ENCODE results near the gene NT5C1A.
A peak's percentile ranks its signal among the peaks of the same experiment; 100 is the strongest.

The NT5C1A gene

GRCh38 chr1:39671793-39672550 lies at the start of gene NT5C1A:
Gene NT5C1A (minus strand): TSS chr1:39672107. CDS start chr1:39672038, 69 bp downstream.
- H3K4me1 ChIP-seq (ENCODE audit: control insufficient read depth in 5 of 5, insufficient read depth in 5 of 5, low read length in 5 of 5), result peaks cover 0 to 25% (median 16%) of the 10 kb centered on the region in 5 donors
- H3K36me3 ChIP-seq (ENCODE audit: control insufficient read depth in 5 of 5, insufficient read depth in 5 of 5, low read length in 5 of 5), result no peaks in the 10 kb centered on the region
- peaks cover 3 to 34% (median 23%) of the 10 kb centered on the region in 5 donors for H3K27me3 ChIP-seq (ENCODE audit: control insufficient read depth in 5 of 5, insufficient read depth in 4 of 5, low read length in 5 of 5)
- H3K27ac ChIP-seq (ENCODE audit: low read depth, low read length), result no peak within 1 kb of the TSS
- no peaks in the 10 kb centered on the region for H3K9me3 ChIP-seq (ENCODE audit: control insufficient read depth in 5 of 5, low read length in 5 of 5)
- H3K4me3 ChIP-seq (ENCODE audit: low read depth in 1 of 5, low read length in 5 of 5), result peak within 1 kb of the TSS; percentile 39 to 67 (median 52)
- H3K9ac ChIP-seq (ENCODE audit: low read length in 5 of 5), result peak within 1 kb of the TSS in 1 of 5 donors; percentile 35

GRCh38 chr1:39721664-39722063 lies 49.8 kb upstream of the NT5C1A start:
- no peak overlapping the region for H3K9ac ChIP-seq (ENCODE audit: low read length in 5 of 5)

GRCh38 chr1:39720094-39720999 lies 48.4 kb upstream of the NT5C1A start:
- no peak overlapping the region for H3K27ac ChIP-seq (ENCODE audit: low read depth, low read length)
- no peaks in the 10 kb centered on the region for H3K36me3 ChIP-seq (ENCODE audit: control insufficient read depth in 5 of 5, insufficient read depth in 5 of 5, low read length in 5 of 5)
- peaks cover 6 to 17% (median 10%) of the 10 kb centered on the region in 5 donors for H3K27me3 ChIP-seq (ENCODE audit: control insufficient read depth in 5 of 5, insufficient read depth in 4 of 5, low read length in 5 of 5)
- no peaks in the 10 kb centered on the region for H3K9me3 ChIP-seq (ENCODE audit: control insufficient read depth in 5 of 5, low read length in 5 of 5)
- no peak overlapping the region for H3K4me3 ChIP-seq (ENCODE audit: low read depth in 1 of 5, low read length in 5 of 5)
- no peak overlapping the region for H3K9ac ChIP-seq (ENCODE audit: low read length in 5 of 5)
- H3K4me1 ChIP-seq (ENCODE audit: control insufficient read depth in 5 of 5, insufficient read depth in 5 of 5, low read length in 5 of 5), result no peaks in the 10 kb centered on the region

More at GRCh38 chr1:39721664-39722063, 49.8 kb upstream of the NT5C1A start:
- Histone ChIP-seq H3K36me3 (ENCODE audit: control insufficient read depth in 5 of 5, insufficient read depth in 5 of 5, low read length in 5 of 5) (no peaks in the 10 kb centered on the region), H3K9me3 (ENCODE audit: control insufficient read depth in 5 of 5, low read length in 5 of 5) (no peaks in the 10 kb centered on the region), H3K27ac (ENCODE audit: low read depth, low read length) (no peak overlapping the region), H3K4me1 (ENCODE audit: control insufficient read depth in 5 of 5, insufficient read depth in 5 of 5, low read length in 5 of 5) (no peaks in the 10 kb centered on the region), H3K27me3 (ENCODE audit: control insufficient read depth in 5 of 5, insufficient read depth in 4 of 5, low read length in 5 of 5) (peaks cover 6 to 14% (median 10%) of the 10 kb centered on the region in 5 donors), H3K4me3 (ENCODE audit: low read depth in 1 of 5, low read length in 5 of 5) (no peak overlapping the region)

GRCh38 chr1:39717809-39718208 lies 45.9 kb upstream of the NT5C1A start:
- Histone ChIP-seq H3K27ac (ENCODE audit: low read depth, low read length) (no peak overlapping the region), H3K9ac (ENCODE audit: low read length in 5 of 5) (no peak overlapping the region), H3K27me3 (ENCODE audit: control insufficient read depth in 5 of 5, insufficient read depth in 4 of 5, low read length in 5 of 5) (peaks cover 8 to 23% (median 10%) of the 10 kb centered on the region in 5 donors), H3K36me3 (ENCODE audit: control insufficient read depth in 5 of 5, insufficient read depth in 5 of 5, low read length in 5 of 5) (no peaks in the 10 kb centered on the region), H3K9me3 (ENCODE audit: control insufficient read depth in 5 of 5, low read length in 5 of 5) (no peaks in the 10 kb centered on the region), H3K4me3 (ENCODE audit: low read depth in 1 of 5, low read length in 5 of 5) (no peak overlapping the region), H3K4me1 (ENCODE audit: control insufficient read depth in 5 of 5, insufficient read depth in 5 of 5, low read length in 5 of 5) (no peaks in the 10 kb centered on the region)

- Histone ChIP-seq H3K36me3 (ENCODE audit: control insufficient read depth in 5 of 5, insufficient read depth in 5 of 5, low read length in 5 of 5) (no peaks in the 10 kb centered on the region), H3K27ac (ENCODE audit: low read depth, low read length) (no peak overlapping the region), H3K9ac (ENCODE audit: low read length in 5 of 5) (no peak overlapping the region), H3K9me3 (ENCODE audit: control insufficient read depth in 5 of 5, low read length in 5 of 5) (no peaks in the 10 kb centered on the region), H3K4me1 (ENCODE audit: control insufficient read depth in 5 of 5, insufficient read depth in 5 of 5, low read length in 5 of 5) (no peaks in the 10 kb centered on the region), H3K27me3 (ENCODE audit: control insufficient read depth in 5 of 5, insufficient read depth in 4 of 5, low read length in 5 of 5) (peaks cover 9 to 40% (median 13%) of the 10 kb centered on the region in 5 donors), H3K4me3 (ENCODE audit: low read depth in 1 of 5, low read length in 5 of 5) (no peak overlapping the region)
These were observed 41.6 kb upstream of the NT5C1A start for GRCh38 chr1:39713557-39713956.

GRCh38 chr1:39711966-39712340 lies 40.0 kb upstream of the NT5C1A start:
- Histone ChIP-seq H3K4me3 (ENCODE audit: low read depth in 1 of 5, low read length in 5 of 5) (no peak overlapping the region), H3K9ac (ENCODE audit: low read length in 5 of 5) (no peak overlapping the region)

GRCh38 chr1:39711104-39711965 lies 39.4 kb upstream of the NT5C1A start:
- H3K4me1 ChIP-seq (ENCODE audit: control insufficient read depth in 5 of 5, insufficient read depth in 5 of 5, low read length in 5 of 5), result no peaks in the 10 kb centered on the region
- no peak overlapping the region for H3K9ac ChIP-seq (ENCODE audit: low read length in 5 of 5)
- no peak overlapping the region for H3K4me3 ChIP-seq (ENCODE audit: low read depth in 1 of 5, low read length in 5 of 5)
- H3K27ac ChIP-seq (ENCODE audit: low read depth, low read length), result no peak overlapping the region
- no peaks in the 10 kb centered on the region for H3K36me3 ChIP-seq (ENCODE audit: control insufficient read depth in 5 of 5, insufficient read depth in 5 of 5, low read length in 5 of 5)
- H3K27me3 ChIP-seq (ENCODE audit: control insufficient read depth in 5 of 5, insufficient read depth in 4 of 5, low read length in 5 of 5), result peaks cover 3 to 30% (median 3%) of the 10 kb centered on the region in 5 donors
- H3K9me3 ChIP-seq (ENCODE audit: control insufficient read depth in 5 of 5, low read length in 5 of 5), result no peaks in the 10 kb centered on the region

More at GRCh38 chr1:39711966-39712340, 40.0 kb upstream of the NT5C1A start:
- H3K27ac ChIP-seq (ENCODE audit: low read depth, low read length), result no peak overlapping the region
- no peaks in the 10 kb centered on the region for H3K4me1 ChIP-seq (ENCODE audit: control insufficient read depth in 5 of 5, insufficient read depth in 5 of 5, low read length in 5 of 5)
- H3K36me3 ChIP-seq (ENCODE audit: control insufficient read depth in 5 of 5, insufficient read depth in 5 of 5, low read length in 5 of 5), result no peaks in the 10 kb centered on the region
- peaks cover 3 to 30% (median 8%) of the 10 kb centered on the region in 5 donors for H3K27me3 ChIP-seq (ENCODE audit: control insufficient read depth in 5 of 5, insufficient read depth in 4 of 5, low read length in 5 of 5)
- H3K9me3 ChIP-seq (ENCODE audit: control insufficient read depth in 5 of 5, low read length in 5 of 5), result no peaks in the 10 kb centered on the region

GRCh38 chr1:39707506-39707905 lies 35.6 kb upstream of the NT5C1A start:
- Histone ChIP-seq H3K4me1 (ENCODE audit: control insufficient read depth in 5 of 5, insufficient read depth in 5 of 5, low read length in 5 of 5) (no peaks in the 10 kb centered on the region), H3K9ac (ENCODE audit: low read length in 5 of 5) (no peak overlapping the region), H3K27ac (ENCODE audit: low read depth, low read length) (no peak overlapping the region), H3K9me3 (ENCODE audit: control insufficient read depth in 5 of 5, low read length in 5 of 5) (no peaks in the 10 kb centered on the region), H3K36me3 (ENCODE audit: control insufficient read depth in 5 of 5, insufficient read depth in 5 of 5, low read length in 5 of 5) (no peaks in the 10 kb centered on the region), H3K27me3 (ENCODE audit: control insufficient read depth in 5 of 5, insufficient read depth in 4 of 5, low read length in 5 of 5) (peaks cover 3 to 17% (median 3%) of the 10 kb centered on the region in 5 donors), H3K4me3 (ENCODE audit: low read depth in 1 of 5, low read length in 5 of 5) (no peak overlapping the region)

- no peaks in the 10 kb centered on the region for H3K36me3 ChIP-seq (ENCODE audit: control insufficient read depth in 5 of 5, insufficient read depth in 5 of 5, low read length in 5 of 5)
- no peak overlapping the region for H3K4me3 ChIP-seq (ENCODE audit: low read depth in 1 of 5, low read length in 5 of 5)
- no peak overlapping the region for H3K9ac ChIP-seq (ENCODE audit: low read length in 5 of 5)
- no peaks in the 10 kb centered on the region for H3K9me3 ChIP-seq (ENCODE audit: control insufficient read depth in 5 of 5, low read length in 5 of 5)
- no peak overlapping the region for H3K27ac ChIP-seq (ENCODE audit: low read depth, low read length)
- H3K27me3 ChIP-seq (ENCODE audit: control insufficient read depth in 5 of 5, insufficient read depth in 4 of 5, low read length in 5 of 5), result peaks cover 0 to 6% (median 3%) of the 10 kb centered on the region in 5 donors
- H3K4me1 ChIP-seq (ENCODE audit: control insufficient read depth in 5 of 5, insufficient read depth in 5 of 5, low read length in 5 of 5), result peaks cover 0 to 7% (median 4%) of the 10 kb centered on the region in 5 donors
These were observed 32.9 kb upstream of the NT5C1A start for GRCh38 chr1:39704757-39705156.
